GM12801 (cell line): ENCODE measurements around the gene THOC1.

Source experiments
- CTCF ChIP-seq: IDR thresholded peaks from one replicate; pipeline ENCODE4 v1.5.1; 2011; ENCODE audit warnings: control low read depth; ENCODE audit not compliant: insufficient read length; ENCODE audit errors: extremely low read depth

The THOC1 gene

GRCh38 chr18:227374-227773, 40.5 kb downstream of the THOC1 start:
- no peak for TF ChIP-seq CTCF

GRCh38 chr18:225745-226144, 42.1 kb downstream of the THOC1 start:
- TF ChIP-seq CTCF = no peak

- TF ChIP-seq CTCF = no peak
These were observed 47.1 kb downstream of the THOC1 start for GRCh38 chr18:220708-221107.

GRCh38 chr18:217532-218336, 50.1 kb downstream of the THOC1 start:
- no peak for TF ChIP-seq CTCF

GRCh38 chr18:215448-216010, 52.3 kb downstream of the THOC1 start:
- no peak for TF ChIP-seq CTCF

GRCh38 chr18:213966-214365, 53.9 kb downstream of the THOC1 start:
- TF ChIP-seq CTCF = no peak

GRCh38 chr18:213505-213904, 54.3 kb downstream of the THOC1 start:
- no peak for TF ChIP-seq CTCF
